ENCODE results near the gene TMEM87B. TPM values are rescaled to one million over a fixed set of nuclear protein-coding genes. Genes with fewer than 3 reads are reported as not detected.
A peak's percentile ranks its signal among the peaks of the same experiment; 100 is the strongest.

The TMEM87B gene
- total RNA-seq, 1 experiment from 2014 or later, result 10.6 TPM

GRCh38 chr2:112048236-112048592 is 6.9 kb upstream of the TMEM87B start:
- H3K9me3 Mint-ChIP-seq, result peaks cover 29% of the 10 kb centered on the region
- no peak for DNase-seq (ENCODE audit: low spot score)
- no peak for ATAC-seq
- CTCF ChIA-PET, result interaction anchor here (1.1 to 1.8 kb wide), 5 partner anchors 9 to 161 kb away, joined by 3 to 8 read pairs (median 4); no protein-coding TSS in a partner anchor
- H3K4me3 Mint-ChIP-seq, result no peak overlapping the region
- POLR2A ChIA-PET, result no interaction called here
- H3K27ac Mint-ChIP-seq, result 0 out of 2 replicates have a peak overlapping the region, but pooled peaks have one; percentile 20
- TF ChIP-seq RORB (CRISPR knock-in tag; IDR thresholded peaks at IDR 0.05) (no peak), SMAD3 (CRISPR knock-in tag; IDR thresholded peaks at IDR 0.05; ENCODE audit: borderline replicate concordance) (no peak), ZNF317 (CRISPR knock-in tag; IDR thresholded peaks at IDR 0.05; ENCODE audit: borderline replicate concordance, low read depth) (no peak), ELF4 (CRISPR knock-in tag; IDR thresholded peaks at IDR 0.05; ENCODE audit: low read depth) (no peak), NFYB (CRISPR knock-in tag; conservative IDR thresholded peaks at IDR 0.05; ENCODE audit: low read depth) (no peak), OVOL2 (CRISPR knock-in tag; IDR thresholded peaks at IDR 0.05; ENCODE audit: borderline replicate concordance) (no peak), GRHL2 (CRISPR knock-in tag; IDR thresholded peaks at IDR 0.05; ENCODE audit: insufficient replicate concordance, severe bottlenecking) (no peak), TP53 (CRISPR knock-in tag; IDR thresholded peaks at IDR 0.05) (no peak), IRF1 (CRISPR knock-in tag; IDR thresholded peaks at IDR 0.05) (no peak), AFF4 (CRISPR knock-in tag; IDR thresholded peaks at IDR 0.05; ENCODE audit: borderline replicate concordance) (no peak), ARID4B (CRISPR knock-in tag; IDR thresholded peaks at IDR 0.05; ENCODE audit: borderline replicate concordance) (no peak), ZBTB21 (CRISPR knock-in tag; IDR thresholded peaks at IDR 0.05; ENCODE audit: borderline replicate concordance) (no peak), ZBTB43 (CRISPR knock-in tag; IDR thresholded peaks at IDR 0.05) (no peak), SOX15 (CRISPR knock-in tag; IDR thresholded peaks at IDR 0.05) (no peak), ZNF532 (CRISPR knock-in tag; IDR thresholded peaks at IDR 0.05; ENCODE audit: borderline replicate concordance) (no peak), ETV6 (CRISPR knock-in tag; IDR thresholded peaks at IDR 0.05) (no peak), NFATC4 (CRISPR knock-in tag; IDR thresholded peaks at IDR 0.05) (no peak), SMAD4 (CRISPR knock-in tag; IDR thresholded peaks at IDR 0.05) (no peak), ZNF121 (CRISPR knock-in tag; IDR thresholded peaks at IDR 0.05) (no peak), MXD4 (CRISPR knock-in tag; IDR thresholded peaks at IDR 0.05; ENCODE audit: borderline replicate concordance) (no peak)
- peaks cover 9% of the 10 kb centered on the region for H3K36me3 Mint-ChIP-seq
- peaks cover 19% of the 10 kb centered on the region for H3K4me1 Mint-ChIP-seq
- H3K27me3 Mint-ChIP-seq (ENCODE audit: low read depth), result peaks cover 26% of the 10 kb centered on the region
